ENCODE results near the gene PIGT. TPM values are rescaled to one million over a fixed set of nuclear protein-coding genes. Genes with fewer than 3 reads are reported as not detected.

Gene PIGT
- polyA plus RNA-seq, 1 of the 3 experiments (the other 2 are of a cell fraction): 144 TPM

DNA sequence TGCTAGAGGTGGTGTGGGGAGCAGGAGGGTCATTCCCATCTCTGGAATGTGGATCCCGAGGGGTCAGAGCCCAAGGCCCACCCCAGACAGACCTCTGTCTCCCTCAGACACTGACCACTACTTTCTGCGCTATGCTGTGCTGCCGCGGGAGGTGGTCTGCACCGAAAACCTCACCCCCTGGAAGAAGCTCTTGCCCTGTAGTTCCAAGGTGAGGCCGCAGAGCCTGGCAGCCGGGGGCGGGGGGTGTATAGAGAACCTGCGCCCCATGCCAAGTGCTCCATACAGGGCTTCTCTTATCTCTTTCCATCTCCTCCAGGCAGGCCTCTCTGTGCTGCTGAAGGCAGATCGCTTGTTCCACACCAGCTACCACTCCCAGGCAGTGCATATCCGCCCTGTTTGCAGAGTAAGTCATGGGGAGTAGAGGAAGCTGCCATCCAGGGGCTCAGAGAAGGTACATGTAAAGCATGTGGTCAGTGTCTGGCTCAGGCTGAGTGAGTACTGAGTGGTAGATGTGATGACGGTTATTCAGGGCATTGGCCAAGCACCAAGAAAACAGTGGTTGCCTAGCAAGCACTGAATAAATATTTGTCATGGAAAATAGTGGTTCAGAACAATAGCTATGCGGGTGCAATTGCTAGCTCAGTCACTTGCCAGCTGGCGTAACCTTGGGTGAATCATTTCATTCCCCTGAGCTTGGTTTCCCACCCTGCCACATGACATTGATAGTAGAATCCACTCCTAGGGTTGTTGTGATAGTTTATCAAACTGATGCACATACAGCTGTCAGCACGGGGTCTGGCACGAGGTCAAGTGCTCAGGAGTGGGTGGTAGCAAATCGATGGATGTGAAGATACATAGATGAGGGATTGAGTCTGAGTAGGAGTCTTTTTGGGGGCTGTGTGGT is 3.5 kb downstream of the PIGT start:
- Histone ChIP-seq H3K9me3 (no peaks in the 10 kb centered on the region), H3F3A (replicated peaks; ENCODE audit: insufficient read depth) (peaks cover 3% of the 10 kb centered on the region), H3K79me2 (ENCODE audit: insufficient read depth) (peaks cover 24% of the 10 kb centered on the region), H3K36me3 (replicated peaks in 1 of 2; ENCODE audit: control insufficient read depth in 1 of 2, insufficient read depth in 2 of 2, low read length in 1 of 2) (peaks cover 25 to 55% of the 10 kb centered on the region in 2 experiments), H4K20me1 (ENCODE audit: insufficient read depth) (no peaks in the 10 kb centered on the region), H3K27me3 (ENCODE audit: insufficient read depth) (no peaks in the 10 kb centered on the region), H3K4me3 (ENCODE audit: low read depth in 2 of 2, low read length in 1 of 2) (no peak overlapping the region), H3K9me2 (no peaks in the 10 kb centered on the region), H3K27ac (ENCODE audit: low read depth in 2 of 2, low read length in 1 of 2) (peak overlapping the region in 1 of 2 experiments; percentile 75; a peak in 2 of 4 replicates), H3K9ac (peak overlapping the region; percentile 45), H3K4me2 (peak overlapping the region; percentile 27; the same call in 1 of the 2 replicates), H2AFZ (ENCODE audit: low read depth) (no peak overlapping the region), H3K4me1 (ENCODE audit: control insufficient read depth in 1 of 2, insufficient read depth in 2 of 2, low read depth in 1 of 2, low read length in 1 of 2) (peaks cover 6 to 7% of the 10 kb centered on the region in 2 experiments)
- DNase-seq: no peak
- TF ChIP-seq ELF1 (IDR thresholded peaks at IDR 0.05) (no peak), EZH2phosphoT487 (IDR thresholded peaks at IDR 0.05; ENCODE audit: borderline replicate concordance, low read depth) (no peak), TEAD4 (IDR thresholded peaks at IDR 0.05; ENCODE audit: borderline replicate concordance, insufficient read depth) (peak; percentile 34; the same call in 1 of the 2 replicates), FOSL2 (IDR thresholded peaks at IDR 0.05; ENCODE audit: borderline replicate concordance, low read depth) (peak; percentile 77), MEF2A (IDR thresholded peaks at IDR 0.05; ENCODE audit: borderline replicate concordance, low read depth) (no peak), JUND (IDR thresholded peaks at IDR 0.05) (peak; percentile 58), NFIC (IDR thresholded peaks at IDR 0.05; ENCODE audit: borderline replicate concordance) (peak; percentile 85), MXI1 (IDR thresholded peaks at IDR 0.05; ENCODE audit: low read depth, low read length) (no peak), RCOR1 (IDR thresholded peaks at IDR 0.05; ENCODE audit: low read length) (no peak), GATA2 (CRISPR knock-in tag; IDR thresholded peaks at IDR 0.05) (no peak), TCF12 (IDR thresholded peaks at IDR 0.05) (peak; percentile 71; the same call in 1 of the 2 replicates), YY1 (IDR thresholded peaks at IDR 0.05; ENCODE audit: low read depth) (no peak), EP300 (IDR thresholded peaks at IDR 0.05; ENCODE audit: borderline replicate concordance in 1 of 2, low read depth in 1 of 2, low read length in 1 of 2) (peak in 1 of 2 experiments; percentile 36; a peak in 1 of 4 replicates), SIN3A (IDR thresholded peaks at IDR 0.05; ENCODE audit: borderline replicate concordance, low read depth, low read length) (no peak)
- TF ChIP-seq, protein P1, sequence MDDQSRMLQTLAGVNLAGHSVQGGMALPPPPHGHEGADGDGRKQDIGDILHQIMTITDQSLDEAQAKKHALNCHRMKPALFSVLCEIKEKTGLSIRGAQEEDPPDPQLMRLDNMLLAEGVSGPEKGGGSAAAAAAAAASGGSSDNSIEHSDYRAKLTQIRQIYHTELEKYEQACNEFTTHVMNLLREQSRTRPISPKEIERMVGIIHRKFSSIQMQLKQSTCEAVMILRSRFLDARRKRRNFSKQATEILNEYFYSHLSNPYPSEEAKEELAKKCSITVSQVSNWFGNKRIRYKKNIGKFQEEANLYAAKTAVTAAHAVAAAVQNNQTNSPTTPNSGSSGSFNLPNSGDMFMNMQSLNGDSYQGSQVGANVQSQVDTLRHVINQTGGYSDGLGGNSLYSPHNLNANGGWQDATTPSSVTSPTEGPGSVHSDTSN (IDR thresholded peaks at IDR 0.05): peak; percentile 71
- TF ChIP-seq, protein P2, sequence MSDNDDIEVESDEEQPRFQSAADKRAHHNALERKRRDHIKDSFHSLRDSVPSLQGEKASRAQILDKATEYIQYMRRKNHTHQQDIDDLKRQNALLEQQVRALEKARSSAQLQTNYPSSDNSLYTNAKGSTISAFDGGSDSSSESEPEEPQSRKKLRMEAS (IDR thresholded peaks at IDR 0.05; ENCODE audit: low read depth): peak; percentile 66; the same call in 1 of the 2 replicates
- TF ChIP-seq, protein P3, sequence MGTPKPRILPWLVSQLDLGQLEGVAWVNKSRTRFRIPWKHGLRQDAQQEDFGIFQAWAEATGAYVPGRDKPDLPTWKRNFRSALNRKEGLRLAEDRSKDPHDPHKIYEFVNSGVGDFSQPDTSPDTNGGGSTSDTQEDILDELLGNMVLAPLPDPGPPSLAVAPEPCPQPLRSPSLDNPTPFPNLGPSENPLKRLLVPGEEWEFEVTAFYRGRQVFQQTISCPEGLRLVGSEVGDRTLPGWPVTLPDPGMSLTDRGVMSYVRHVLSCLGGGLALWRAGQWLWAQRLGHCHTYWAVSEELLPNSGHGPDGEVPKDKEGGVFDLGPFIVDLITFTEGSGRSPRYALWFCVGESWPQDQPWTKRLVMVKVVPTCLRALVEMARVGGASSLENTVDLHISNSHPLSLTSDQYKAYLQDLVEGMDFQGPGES (IDR thresholded peaks at IDR 0.05; ENCODE audit: low read depth, low read length): no peak
- TF ChIP-seq, protein P4, sequence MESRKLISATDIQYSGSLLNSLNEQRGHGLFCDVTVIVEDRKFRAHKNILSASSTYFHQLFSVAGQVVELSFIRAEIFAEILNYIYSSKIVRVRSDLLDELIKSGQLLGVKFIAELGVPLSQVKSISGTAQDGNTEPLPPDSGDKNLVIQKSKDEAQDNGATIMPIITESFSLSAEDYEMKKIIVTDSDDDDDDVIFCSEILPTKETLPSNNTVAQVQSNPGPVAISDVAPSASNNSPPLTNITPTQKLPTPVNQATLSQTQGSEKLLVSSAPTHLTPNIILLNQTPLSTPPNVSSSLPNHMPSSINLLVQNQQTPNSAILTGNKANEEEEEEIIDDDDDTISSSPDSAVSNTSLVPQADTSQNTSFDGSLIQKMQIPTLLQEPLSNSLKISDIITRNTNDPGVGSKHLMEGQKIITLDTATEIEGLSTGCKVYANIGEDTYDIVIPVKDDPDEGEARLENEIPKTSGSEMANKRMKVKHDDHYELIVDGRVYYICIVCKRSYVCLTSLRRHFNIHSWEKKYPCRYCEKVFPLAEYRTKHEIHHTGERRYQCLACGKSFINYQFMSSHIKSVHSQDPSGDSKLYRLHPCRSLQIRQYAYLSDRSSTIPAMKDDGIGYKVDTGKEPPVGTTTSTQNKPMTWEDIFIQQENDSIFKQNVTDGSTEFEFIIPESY (IDR thresholded peaks at IDR 0.05; ENCODE audit: borderline replicate concordance, low read depth): no peak
- TF ChIP-seq, protein P5, sequence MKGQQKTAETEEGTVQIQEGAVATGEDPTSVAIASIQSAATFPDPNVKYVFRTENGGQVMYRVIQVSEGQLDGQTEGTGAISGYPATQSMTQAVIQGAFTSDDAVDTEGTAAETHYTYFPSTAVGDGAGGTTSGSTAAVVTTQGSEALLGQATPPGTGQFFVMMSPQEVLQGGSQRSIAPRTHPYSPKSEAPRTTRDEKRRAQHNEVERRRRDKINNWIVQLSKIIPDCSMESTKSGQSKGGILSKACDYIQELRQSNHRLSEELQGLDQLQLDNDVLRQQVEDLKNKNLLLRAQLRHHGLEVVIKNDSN (IDR thresholded peaks at IDR 0.05; ENCODE audit: borderline replicate concordance, low read depth): no peak
- ChIA-PET POLR2A (no interaction called here), CTCF (interaction anchor here (0.8 to 1.7 kb wide), 2 partner anchors 18 to 46 kb away, joined by 3 to 15 read pairs; no protein-coding TSS in a partner anchor)
- 67% methylated on average over 14 of the region's 17 CpGs for WGBS (ENCODE audit: low lambda C conversion rate)

Data from SK-N-SH (cell line).